Effector CD4-positive, alpha-beta T cell (primary cell): ENCODE measurements around the gene FOXRED1.
"Not testable (repeated sequence)": the region's sequence is repeated elsewhere in the genome, so short reads cannot be mapped to it uniquely, and the experiment has no call there.

ENCODE experiments used
- DNase-seq: peaks from one replicate; pipeline ENCODE4 v3.0.0-alpha.2; 2020
- total RNA-seq: gene quantifications from one replicate; lab custom pipeline; 2026; lab: John Stamatoyannopoulos, UW

FOXRED1 gene
- total RNA-seq, result 22.7 reads per million, percentile 49 among the genes with 10 or more reads in this experiment

DNA sequence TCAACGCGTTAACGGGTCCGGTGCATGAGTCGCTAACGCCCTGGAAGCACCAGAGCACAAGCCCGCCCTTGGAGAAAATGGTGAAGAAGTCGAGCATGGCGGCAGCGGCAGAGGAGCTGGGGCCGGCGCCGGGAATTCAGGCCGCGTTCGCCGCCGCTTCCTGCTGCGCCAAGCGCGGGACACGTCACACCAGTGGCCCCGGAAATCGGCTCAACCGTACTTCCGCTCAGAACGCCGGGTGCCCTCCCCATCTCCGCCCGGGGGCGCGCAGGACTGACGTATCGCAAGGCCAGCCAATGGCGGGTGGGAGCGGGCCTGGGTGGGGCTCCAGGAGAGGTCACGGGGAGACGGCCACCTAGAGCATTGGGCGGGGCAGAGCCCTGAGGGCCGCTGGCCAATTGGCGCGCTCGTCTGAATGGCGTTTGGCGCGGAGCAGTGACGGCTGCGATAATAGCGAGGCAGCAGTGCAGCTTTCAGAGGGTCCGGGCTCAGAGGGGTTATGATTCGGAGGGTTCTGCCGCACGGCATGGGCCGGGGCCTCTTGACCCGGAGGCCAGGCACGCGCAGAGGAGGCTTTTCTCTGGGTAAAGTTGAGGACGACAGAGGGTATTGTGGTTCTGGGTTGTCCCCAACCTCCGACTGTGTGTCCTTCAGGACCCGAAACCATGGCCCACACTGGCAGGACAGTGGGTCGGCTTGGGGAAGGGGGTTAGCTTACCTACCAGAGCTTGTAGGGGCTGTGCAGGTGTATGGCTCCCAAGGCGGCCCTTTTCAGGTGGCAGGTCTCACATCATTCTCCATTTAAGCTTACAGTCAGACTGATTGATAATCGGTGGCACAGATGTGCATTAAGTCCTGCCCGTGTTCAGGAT lies at the start of gene FOXRED1, which contains the start of gene SRPRA:
FOXRED1 (plus strand) TSS at position 447 of the 872 bp plus-strand sequence; CDS start at position 500, 53 bp downstream.
SRPRA (minus strand) TSS at position 188 of the 872 bp plus-strand sequence; CDS start at position 97, 91 bp downstream.
- peak; percentile 100 for DNase-seq

- DNase-seq, result no peak
These were observed 49.4 kb upstream of the FOXRED1 start for GRCh38 chr11:126219547-126219946.

DNA sequence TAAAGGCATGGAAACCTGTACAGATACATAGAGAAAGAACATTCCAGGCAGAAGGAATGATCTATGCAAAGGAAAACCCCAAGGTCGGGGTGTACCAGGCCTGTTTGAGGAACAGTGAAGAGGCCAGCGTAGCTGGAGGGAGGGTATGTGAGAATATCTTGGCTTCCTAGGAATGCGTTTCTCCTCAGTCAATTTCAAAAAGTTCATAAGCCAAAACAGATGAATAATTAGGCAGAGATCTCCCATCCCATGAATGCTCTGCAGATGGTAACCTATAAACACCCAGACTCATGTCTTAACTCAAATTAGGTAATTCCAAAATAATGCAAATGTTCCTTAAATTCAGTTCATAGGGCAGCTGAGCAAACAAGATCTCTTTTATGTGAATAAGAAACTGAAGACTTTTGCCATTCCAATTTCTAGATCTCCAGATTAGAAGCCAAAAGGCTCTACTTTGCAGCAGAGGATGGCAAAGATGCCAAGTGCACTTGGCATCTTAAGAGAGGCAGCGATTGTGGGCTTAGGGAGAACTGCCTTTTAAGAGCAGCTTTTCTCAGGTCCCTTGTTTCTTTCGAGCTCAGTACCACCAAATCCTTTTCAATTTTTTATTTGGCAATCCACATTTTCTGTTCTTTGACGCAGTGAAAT lies 44.2 kb upstream of the FOXRED1 start:
- DNase-seq, result no peak

GRCh38 chr11:126225295-126225665 lies 43.7 kb upstream of the FOXRED1 start:
- no peak for DNase-seq

DNA sequence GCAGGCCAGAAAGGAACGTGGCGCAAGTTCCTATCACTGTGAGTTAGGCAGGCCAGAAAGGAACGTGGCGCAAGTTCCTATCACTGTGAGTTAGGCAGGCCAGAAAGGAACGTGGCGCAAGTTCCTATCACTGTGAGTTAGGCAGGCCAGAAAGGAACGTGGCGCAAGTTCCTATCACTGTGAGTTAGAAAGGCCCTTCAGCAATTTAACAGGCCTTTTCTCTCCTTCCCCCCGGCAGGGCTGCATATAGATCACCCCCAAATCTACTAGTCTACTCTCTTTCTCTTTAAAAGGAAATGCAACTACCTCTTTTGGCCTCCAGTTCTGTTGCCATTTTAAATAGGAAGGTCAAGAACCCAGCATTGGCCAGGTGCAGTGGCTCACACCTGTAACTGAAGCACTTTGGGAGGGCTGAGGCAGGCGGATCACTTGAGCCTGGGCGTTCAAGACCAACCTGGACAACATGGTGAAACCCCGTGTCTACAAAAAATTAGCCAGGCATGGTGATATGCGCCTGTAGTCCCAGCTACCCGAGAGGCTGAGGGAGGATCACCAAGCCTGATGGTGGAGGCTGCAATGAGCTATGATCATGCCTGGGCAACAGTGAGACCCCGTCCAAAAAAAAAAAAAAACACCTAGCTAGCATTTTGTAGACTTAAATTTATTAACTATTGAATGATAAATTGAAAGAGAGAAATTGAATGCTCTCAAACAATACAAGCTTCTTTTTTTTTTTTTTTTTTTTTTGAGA lies 42.4 kb upstream of the FOXRED1 start:
- no peak for DNase-seq

DNA sequence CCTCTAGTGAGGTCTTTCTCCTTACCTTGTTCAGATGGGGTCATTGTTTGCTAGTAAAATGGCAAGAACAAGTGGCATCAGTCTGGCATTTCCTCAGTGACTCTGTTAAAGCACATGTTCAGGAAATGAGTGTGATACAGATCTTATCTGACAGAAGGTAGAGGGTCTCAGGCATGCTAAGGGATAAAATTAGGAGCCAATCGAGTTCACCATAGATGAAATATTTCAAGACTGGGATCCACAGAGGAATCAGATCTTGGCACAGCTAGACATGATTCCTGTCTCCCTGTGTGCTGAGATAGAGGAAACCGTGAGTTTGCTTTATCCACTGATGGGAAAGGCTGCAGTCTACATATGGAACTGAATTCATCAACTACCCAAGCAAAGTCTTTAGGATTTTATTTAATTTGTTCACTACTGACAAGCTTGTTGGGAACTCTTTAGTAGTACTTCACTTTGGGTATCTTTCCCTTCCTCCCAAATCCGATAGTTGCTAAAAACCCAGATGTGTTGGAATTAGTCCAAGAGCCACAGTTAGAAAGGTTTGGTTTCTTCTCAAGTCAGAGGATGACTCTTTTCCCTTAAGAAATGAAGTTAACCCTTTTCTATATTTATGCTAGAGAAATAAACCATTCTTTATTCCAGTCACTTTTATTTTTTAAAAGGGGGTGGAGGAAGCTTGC lies 39.0 kb upstream of the FOXRED1 start:
- no peak for DNase-seq

DNA sequence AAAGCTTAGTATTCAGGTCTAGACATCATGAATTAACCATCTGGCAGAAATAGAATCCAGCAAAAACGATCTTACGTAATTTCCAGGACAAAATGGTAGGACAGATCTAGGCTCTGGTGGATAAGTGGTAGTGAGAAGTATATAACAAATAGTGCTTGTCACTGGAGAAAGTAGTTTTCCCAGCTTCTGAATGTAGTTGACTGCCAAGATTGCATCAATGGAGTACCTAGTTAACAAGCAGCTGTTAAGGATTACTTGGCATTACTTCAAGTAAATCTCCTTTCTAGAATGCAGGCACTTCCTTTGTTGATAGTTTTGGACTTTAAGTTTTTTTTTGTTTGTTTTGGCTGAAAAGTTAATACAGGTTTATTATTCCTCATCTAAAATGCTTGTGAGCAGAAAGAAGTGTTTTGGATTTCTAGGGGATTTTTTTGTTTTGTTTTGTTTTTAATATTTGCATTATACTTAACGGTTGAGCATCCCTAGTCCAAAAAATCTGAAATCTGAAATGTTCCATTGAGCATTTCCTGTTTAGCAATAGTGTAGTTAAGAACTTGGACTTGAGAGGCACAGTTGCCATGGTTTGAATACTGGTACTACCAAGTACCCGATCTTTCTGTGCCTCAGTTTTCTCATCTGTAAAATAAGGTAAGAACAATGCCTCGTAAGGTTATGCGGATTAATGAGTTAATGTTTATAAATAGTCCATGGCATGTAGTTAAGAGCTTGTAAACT lies 37.1 kb upstream of the FOXRED1 start:
- DNase-seq, result no peak

GRCh38 chr11:126232683-126233082 lies 36.3 kb upstream of the FOXRED1 start:
- DNase-seq, result no peak

GRCh38 chr11:126233391-126233790 lies 35.6 kb upstream of the FOXRED1 start:
- DNase-seq, result no peak

DNA sequence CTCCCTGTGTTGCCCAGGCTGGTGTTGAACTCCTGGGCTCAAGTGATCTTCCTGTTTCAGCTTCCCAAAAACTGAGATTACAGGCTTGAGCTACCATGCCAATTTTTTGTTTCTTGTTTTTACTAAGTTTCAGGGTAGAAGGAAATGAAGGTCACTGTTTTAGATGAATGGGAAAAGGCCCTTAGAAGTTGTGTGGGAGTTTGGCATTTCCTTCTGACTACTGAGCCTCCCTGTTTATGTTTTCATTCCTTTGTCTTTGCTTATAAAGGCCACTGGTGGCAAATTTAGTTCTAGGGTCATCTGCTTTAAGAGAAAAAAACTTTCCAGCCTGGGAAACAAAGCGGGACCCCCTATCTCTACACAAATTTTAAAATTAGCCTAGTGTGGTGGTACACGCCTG lies 22.3 kb upstream of the FOXRED1 start:
- no peak for DNase-seq

DNA sequence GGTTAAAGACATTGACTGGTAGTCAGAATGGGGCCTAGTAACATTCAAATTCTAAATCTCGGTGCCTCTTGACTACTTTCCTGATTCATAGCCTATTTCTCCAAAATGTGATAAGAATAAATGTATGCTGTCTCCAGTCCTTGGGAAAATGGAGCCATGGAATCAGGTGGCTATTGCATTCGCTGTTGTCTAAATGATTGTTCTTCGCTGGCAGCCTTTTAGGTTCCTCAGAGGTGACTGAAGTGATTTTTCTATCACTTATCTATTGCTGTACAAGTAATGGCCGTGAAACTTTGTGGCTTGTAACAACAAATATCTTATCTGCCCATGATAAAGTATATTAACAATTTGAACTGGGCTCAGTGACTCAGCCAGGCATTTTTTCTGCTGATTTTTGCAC lies 15.7 kb upstream of the FOXRED1 start:
- no peak for DNase-seq

GRCh38 chr11:126254819-126255218 lies 14.1 kb upstream of the FOXRED1 start:
- no peak for DNase-seq

DNA sequence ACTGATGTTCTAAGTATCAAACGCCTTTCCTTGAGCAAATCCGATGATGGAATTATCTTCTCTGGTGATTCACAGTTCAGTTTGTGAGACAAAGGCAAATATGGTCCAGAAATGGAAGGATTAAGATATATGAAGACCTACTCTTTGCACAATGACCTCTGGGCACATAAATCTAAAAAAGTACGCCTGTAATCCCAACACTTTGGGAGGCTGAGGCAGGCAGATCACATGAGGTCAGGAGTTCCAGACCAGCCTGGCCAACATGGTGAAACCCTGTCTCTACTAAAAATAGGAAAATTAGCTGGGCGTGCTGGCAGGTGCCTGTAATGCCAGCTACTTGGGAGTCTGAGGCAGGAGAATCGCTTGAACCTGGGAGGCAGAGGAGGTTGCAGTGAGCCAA lies 13.4 kb upstream of the FOXRED1 start:
- not testable (repeated sequence) for DNase-seq

DNA sequence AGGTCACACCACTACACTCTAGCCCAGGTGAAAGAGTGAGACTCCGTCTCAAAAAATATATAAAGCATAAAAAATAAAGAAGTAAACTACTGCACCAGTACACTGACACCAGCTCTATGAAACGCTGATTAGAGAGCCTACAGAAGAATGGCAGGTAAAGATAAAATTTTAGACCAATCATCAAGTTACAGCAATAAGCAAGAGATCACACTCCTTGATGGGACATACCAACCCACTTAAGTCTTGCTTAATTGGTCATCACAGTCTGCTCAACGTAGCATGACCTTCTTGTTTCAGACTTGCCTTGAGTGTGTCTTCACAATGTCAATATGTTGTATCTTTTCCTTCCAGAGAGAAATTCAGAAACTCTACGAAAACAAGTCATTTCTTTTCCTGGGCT lies 12.7 kb upstream of the FOXRED1 start:
- DNase-seq, result no peak

DNA sequence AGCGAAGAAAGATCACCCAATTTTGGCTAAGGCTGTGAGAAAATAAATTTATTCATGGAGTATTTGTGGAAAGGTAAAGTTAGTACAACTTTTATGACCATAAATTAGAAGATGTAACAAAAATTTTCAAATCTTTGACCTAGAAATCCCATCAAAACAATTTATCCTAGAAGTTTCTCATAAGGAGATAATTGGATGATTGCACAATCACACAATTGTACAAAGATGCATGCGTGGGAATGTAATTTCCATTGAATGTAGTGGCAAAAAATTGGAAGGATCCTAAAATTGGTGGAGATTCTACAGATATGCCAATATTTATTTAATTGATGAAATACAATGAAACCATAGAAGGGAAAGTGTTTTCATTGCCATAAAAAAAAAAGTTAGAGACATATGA lies 11.8 kb upstream of the FOXRED1 start:
- no peak for DNase-seq

- DNase-seq, result no peak
These were observed 11.2 kb upstream of the FOXRED1 start for GRCh38 chr11:126257764-126258163.

- DNase-seq, result no peak
These were observed 6.7 kb upstream of the FOXRED1 start for GRCh38 chr11:126262216-126262615.

GRCh38 chr11:126263489-126263888 lies 5.5 kb upstream of the FOXRED1 start:
- no peak for DNase-seq

DNA sequence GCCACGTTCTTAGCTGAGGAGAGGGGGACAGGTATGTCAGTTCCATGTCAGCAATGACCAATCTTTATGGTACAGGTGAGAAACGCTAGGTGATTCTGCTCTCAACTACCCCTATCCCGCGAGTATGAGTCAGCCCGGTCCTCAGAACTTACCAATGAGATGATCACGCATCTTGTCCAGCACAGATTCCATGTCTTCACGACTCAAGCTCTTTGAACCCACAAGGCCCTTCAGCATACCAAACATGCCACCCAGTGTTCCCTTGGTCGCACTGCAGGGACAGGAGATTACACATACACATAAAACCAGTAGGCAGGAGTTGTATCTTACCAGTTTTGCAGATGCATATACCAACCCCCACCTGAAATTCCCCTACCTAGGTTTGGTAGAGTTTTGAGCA lies 3.1 kb upstream of the FOXRED1 start:
- no peak for DNase-seq

- DNase-seq, result no peak
These were observed 1.3 kb upstream of the FOXRED1 start for GRCh38 chr11:126267650-126268049.

DNA sequence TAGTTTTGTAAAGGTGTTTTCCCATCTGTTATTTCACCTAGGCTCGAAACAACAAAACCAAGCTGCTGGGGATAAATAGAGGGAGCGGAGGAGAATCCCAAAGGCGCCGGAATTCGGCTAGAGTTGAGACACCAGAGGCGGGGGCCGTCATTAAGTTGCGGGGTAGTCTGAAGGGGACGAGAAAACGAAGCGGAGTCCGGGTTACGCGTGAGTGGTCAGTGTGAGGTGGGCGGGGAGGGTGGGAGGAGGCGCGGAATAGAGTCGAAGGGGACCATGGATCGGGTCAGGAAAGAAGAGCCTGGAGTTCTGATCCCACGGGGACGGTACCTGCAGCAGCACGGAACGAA lies 620 bp upstream of the FOXRED1 start:
- no peak for DNase-seq

- DNase-seq, result no peak
These were observed 8.4 kb downstream of the FOXRED1 start for GRCh38 chr11:126277322-126277721.
